Amygdala (tissue), 56 donors: ENCODE data around the gene CCDC159.
A peak's percentile ranks its signal among the peaks of the same experiment; 100 is the strongest.
"Not testable (repeated sequence)": the region's sequence is repeated elsewhere in the genome, so short reads cannot be mapped to it uniquely, and the experiment has no call there.

Experiments used
- DNase-seq, 56 donors: peaks; one replicate each; lab custom pipeline; 2025; lab: John Stamatoyannopoulos, UW

The CCDC159 gene

GRCh38 chr19:11337080-11337479 is 9.2 kb upstream of the CCDC159 start:
- no peak for DNase-seq

GRCh38 chr19:11338121-11338520 is 8.2 kb upstream of the CCDC159 start:
- no peak for DNase-seq

GRCh38 chr19:11338569-11339253 is 7.6 kb upstream of the CCDC159 start:
- peak in 1 of 56 donors; percentile 28 for DNase-seq

GRCh38 chr19:11339254-11340098 is 6.8 kb upstream of the CCDC159 start, which contains the start of gene RAB3D:
Gene RAB3D (minus strand): TSS chr19:11339657. CDS start chr19:11337399, 2,258 bp downstream.
- peak in 54 of 56 donors; percentile 17 to 89 (median 78) for DNase-seq

- DNase-seq, result not testable (repeated sequence)
Measured at GRCh38 chr19:11340099-11340467, 6.2 kb upstream of the CCDC159 start.

GRCh38 chr19:11342429-11342828 is 3.9 kb upstream of the CCDC159 start:
- DNase-seq, result no peak

GRCh38 chr19:11345122-11345803 is 1.1 kb upstream of the CCDC159 start:
- no peak for DNase-seq

- no peak for DNase-seq
Measured at GRCh38 chr19:11347546-11348039, 1.3 kb downstream of the CCDC159 start.

GRCh38 chr19:11349171-11349570 is 2.9 kb downstream of the CCDC159 start:
- no peak for DNase-seq

GRCh38 chr19:11354102-11354501 is 7.8 kb downstream of the CCDC159 start:
- DNase-seq, result not testable (repeated sequence)

GRCh38 chr19:11355160-11356073 is 9.1 kb downstream of the CCDC159 start, which contains the start of gene PLPPR2:
Gene PLPPR2 (plus strand): TSS chr19:11355432. CDS start chr19:11357674, 2,242 bp downstream.
- peak in 54 of 56 donors; percentile 24 to 96 (median 82) for DNase-seq

GRCh38 chr19:11356074-11356397 is 9.7 kb downstream of the CCDC159 start:
- no peak for DNase-seq

- DNase-seq, result no peak
Measured at GRCh38 chr19:11356676-11357550, 10.6 kb downstream of the CCDC159 start.

- no peak for DNase-seq
Measured at GRCh38 chr19:11359421-11359820, 13.1 kb downstream of the CCDC159 start.

GRCh38 chr19:11361037-11361770 is 14.9 kb downstream of the CCDC159 start:
- DNase-seq, result peak in 2 of 56 donors; percentile 31 to 38

- DNase-seq, result no peak
Measured at GRCh38 chr19:11361771-11362731, 15.7 kb downstream of the CCDC159 start.

GRCh38 chr19:11363881-11364280 is 17.6 kb downstream of the CCDC159 start:
- no peak for DNase-seq
